CD4-positive, alpha-beta T cell treated with Interleukin-15 for 4 hours (primary cell): ENCODE results near the gene GATB.
"Not testable (repeated sequence)": the region's sequence is repeated elsewhere in the genome, so short reads cannot be mapped to it uniquely, and the experiment has no call there.

Source experiments
- DNase-seq: peaks from one replicate; pipeline ENCODE4 v3.0.0-alpha.2; 2020; ENCODE audit warnings: low spot score

The GATB gene

GRCh38 chr4:151785484-151786157 lies 24.8 kb upstream of the GATB start:
- no peak for DNase-seq

- no peak for DNase-seq
Measured at GRCh38 chr4:151784706-151785105, 23.9 kb upstream of the GATB start.

- no peak for DNase-seq
Measured at GRCh38 chr4:151783867-151784266, 23.1 kb upstream of the GATB start.

- no peak for DNase-seq
Measured at GRCh38 chr4:151782296-151782695, 21.5 kb upstream of the GATB start.

- DNase-seq = no peak
Measured at GRCh38 chr4:151781026-151781425, 20.2 kb upstream of the GATB start.

- DNase-seq = no peak
Measured at GRCh38 chr4:151777471-151777870, 16.7 kb upstream of the GATB start.

GRCh38 chr4:151774324-151774723 lies 13.5 kb upstream of the GATB start:
- DNase-seq = no peak

- DNase-seq = no peak
Measured at GRCh38 chr4:151772274-151772673, 11.5 kb upstream of the GATB start.

GRCh38 chr4:151771664-151772063 lies 10.9 kb upstream of the GATB start:
- DNase-seq = no peak

- no peak for DNase-seq
Measured at GRCh38 chr4:151770154-151770553, 9.3 kb upstream of the GATB start.

GRCh38 chr4:151768835-151769234 lies 8.0 kb upstream of the GATB start:
- DNase-seq = no peak

- peak; percentile 6 for DNase-seq
Measured at GRCh38 chr4:151766691-151767090, 5.9 kb upstream of the GATB start.

- no peak for DNase-seq
Measured at GRCh38 chr4:151760002-151760401, 805 bp downstream of the GATB start.

- DNase-seq = no peak
Measured at GRCh38 chr4:151753056-151753455, 7.8 kb downstream of the GATB start.

- DNase-seq = no peak
Measured at GRCh38 chr4:151750156-151750555, 10.7 kb downstream of the GATB start.

- DNase-seq = no peak
Measured at GRCh38 chr4:151745481-151746231, 15.2 kb downstream of the GATB start.

GRCh38 chr4:151744614-151745013 lies 16.2 kb downstream of the GATB start:
- DNase-seq = no peak

- DNase-seq = no peak
Measured at GRCh38 chr4:151743894-151744293, 16.9 kb downstream of the GATB start.

- DNase-seq = no peak
Measured at GRCh38 chr4:151743128-151743854, 17.5 kb downstream of the GATB start.

- DNase-seq = no peak
Measured at GRCh38 chr4:151738720-151739517, 21.9 kb downstream of the GATB start.

GRCh38 chr4:151736852-151737251 lies 24.0 kb downstream of the GATB start:
- DNase-seq = not testable (repeated sequence)

- no peak for DNase-seq
Measured at GRCh38 chr4:151736361-151736760, 24.4 kb downstream of the GATB start.
